ENCODE results near the gene TMEM52.

DNA sequence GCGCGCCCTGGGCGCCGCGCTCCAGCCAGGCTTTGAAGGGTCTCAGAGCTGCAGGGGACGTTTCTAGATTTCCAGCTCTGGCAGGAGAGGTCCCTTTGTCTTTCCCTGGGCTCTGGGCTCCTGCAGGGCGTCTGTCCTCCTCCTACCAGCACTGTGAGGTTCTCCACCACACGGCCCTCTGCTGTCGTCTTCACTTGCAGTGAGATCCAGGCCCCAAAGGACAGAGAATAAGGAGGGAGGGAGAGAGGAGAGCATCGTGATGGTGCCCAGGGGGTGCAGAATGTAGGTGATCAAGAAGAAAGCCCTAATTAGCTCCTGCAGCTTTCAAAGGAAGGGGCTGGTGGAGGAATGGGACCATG lies 24.0 kb downstream of the TMEM52 start:
- TF ChIP-seq DNMT3B (CRISPR knock-in tag; conservative IDR thresholded peaks at IDR 0.05) (no peak), DDIT3 (CRISPR knock-in tag; IDR thresholded peaks at IDR 0.05) (no peak)
- TF ChIP-seq, protein P1, sequence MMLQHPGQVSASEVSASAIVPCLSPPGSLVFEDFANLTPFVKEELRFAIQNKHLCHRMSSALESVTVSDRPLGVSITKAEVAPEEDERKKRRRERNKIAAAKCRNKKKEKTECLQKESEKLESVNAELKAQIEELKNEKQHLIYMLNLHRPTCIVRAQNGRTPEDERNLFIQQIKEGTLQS (CRISPR knock-in tag; IDR thresholded peaks at IDR 0.05): no peak
